Esophagus muscularis mucosa (tissue), 4 donors: ENCODE data around the gene CTAG1B.

Experiments used
- EP300 ChIP-seq: sonication (generic); formaldehyde crosslinking; IDR thresholded peaks from one replicate; pipeline ENCODE4 v1.6.1; 2017; ENCODE audit warnings: antibody characterized with exemption
- POLR2A ChIP-seq: fragments of 450-650 bp; IDR thresholded peaks from one replicate; pipeline ENCODE4 v1.6.1; 2017; ENCODE audit warnings: antibody characterized with exemption, moderate library complexity, mild to moderate bottlenecking, low read depth
- POLR2AphosphoS5 ChIP-seq, 2 donors: sonication (generic); formaldehyde crosslinking; IDR thresholded peaks; one replicate each; pipeline ENCODE4 v1.6.1; 2017; ENCODE audit warnings: antibody characterized with exemption in 2 of 2
- TF ChIP-seq, protein P1 (sequence below), 3 experiments: fragments of 200-600 bp in 2 of 3; fragments of 450-650 bp in 1 of 3; sonication (generic) in 2 of 3; IDR thresholded peaks; one replicate each; pipeline ENCODE4 v1.5.1; 2017 to 2019; ENCODE audit warnings: antibody characterized with exemption in 3 of 3, mild to moderate bottlenecking in 2 of 3, moderate library complexity in 1 of 3

DNA sequence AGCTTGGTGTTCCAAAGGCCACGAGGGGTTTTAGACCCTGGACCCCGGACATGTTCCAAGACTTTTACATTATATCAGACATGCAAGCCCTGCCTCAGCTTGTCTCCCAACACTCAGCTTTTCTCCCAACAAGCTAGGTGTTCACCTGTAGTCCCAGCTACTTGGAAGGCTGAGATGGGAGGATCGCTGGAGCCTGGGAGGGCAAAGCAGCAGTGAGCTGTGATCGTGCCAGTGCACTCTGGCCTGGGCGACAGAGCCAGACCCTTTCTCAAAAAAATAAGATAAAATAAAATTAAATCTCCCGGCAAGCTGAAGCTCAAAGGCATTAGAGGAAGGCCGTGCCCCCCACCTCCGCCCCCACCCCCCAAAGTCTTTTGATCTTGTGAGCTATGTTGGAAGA, 20.4 kb downstream of the CTAG1B start:
- TF ChIP-seq, protein P1, sequence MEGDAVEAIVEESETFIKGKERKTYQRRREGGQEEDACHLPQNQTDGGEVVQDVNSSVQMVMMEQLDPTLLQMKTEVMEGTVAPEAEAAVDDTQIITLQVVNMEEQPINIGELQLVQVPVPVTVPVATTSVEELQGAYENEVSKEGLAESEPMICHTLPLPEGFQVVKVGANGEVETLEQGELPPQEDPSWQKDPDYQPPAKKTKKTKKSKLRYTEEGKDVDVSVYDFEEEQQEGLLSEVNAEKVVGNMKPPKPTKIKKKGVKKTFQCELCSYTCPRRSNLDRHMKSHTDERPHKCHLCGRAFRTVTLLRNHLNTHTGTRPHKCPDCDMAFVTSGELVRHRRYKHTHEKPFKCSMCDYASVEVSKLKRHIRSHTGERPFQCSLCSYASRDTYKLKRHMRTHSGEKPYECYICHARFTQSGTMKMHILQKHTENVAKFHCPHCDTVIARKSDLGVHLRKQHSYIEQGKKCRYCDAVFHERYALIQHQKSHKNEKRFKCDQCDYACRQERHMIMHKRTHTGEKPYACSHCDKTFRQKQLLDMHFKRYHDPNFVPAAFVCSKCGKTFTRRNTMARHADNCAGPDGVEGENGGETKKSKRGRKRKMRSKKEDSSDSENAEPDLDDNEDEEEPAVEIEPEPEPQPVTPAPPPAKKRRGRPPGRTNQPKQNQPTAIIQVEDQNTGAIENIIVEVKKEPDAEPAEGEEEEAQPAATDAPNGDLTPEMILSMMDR (IDR thresholded peaks at IDR 0.05) = no peak
- no peak for TF ChIP-seq POLR2AphosphoS5 (IDR thresholded peaks at IDR 0.05)
- TF ChIP-seq POLR2A = no peak
- no peak for TF ChIP-seq EP300
